ENCODE measurements around the gene DDX51.

Gene DDX51

DNA sequence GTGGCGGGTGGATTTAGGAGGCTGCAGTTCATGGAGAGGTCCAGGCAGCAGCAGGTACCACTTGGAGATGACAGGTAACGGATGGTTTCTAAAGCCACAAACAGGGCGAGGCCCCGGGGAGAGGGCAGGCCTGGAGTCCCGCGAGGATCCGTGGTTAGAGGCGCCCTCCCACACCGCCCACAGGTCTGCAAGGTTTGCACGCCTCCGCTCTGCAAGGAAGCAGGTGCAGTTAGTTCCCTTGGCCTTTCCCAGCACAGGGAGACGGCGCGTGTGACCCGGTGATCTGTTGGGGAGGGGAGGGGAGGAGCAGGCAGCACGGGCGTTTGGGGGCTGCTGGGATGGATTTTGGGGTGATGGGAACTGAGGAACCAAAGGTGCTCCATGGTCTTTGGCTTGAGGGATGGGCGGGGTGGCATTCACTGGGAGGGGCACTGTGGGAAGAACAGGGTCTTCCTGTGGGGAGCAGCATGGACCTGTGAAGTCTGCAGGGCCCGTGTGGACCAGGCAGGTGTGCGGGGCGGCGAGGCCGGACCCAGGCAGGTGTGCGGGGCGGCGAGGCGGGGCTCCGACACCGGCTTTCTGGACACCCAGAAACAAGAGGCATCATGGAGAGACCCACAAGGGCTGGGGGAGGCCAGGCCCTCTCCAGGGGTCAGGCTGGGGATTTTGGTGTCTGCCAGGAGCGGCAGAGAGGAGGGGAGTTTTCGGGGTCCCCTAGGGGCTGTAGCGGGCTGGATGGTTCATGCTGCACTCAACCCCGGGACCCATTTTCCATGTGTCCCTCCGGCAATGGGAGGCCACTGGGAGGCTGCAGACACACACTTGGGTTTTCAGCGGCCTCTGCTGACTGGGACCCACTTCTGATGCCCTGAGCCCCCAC is 29.3 kb upstream of the DDX51 start:
- WGBS (ENCODE audit: insufficient coverage) = 73% methylated on average over 17 of the region's 35 CpGs
- ChIA-PET CTCF (interaction anchor here (1.0 kb wide), 1 partner anchor 12 kb away, joined by 4 read pairs; no protein-coding TSS in a partner anchor), POLR2A (no interaction called here)
- H3K36me3 ChIP-seq (ENCODE audit: control insufficient read depth in 4 of 4, insufficient read depth in 4 of 4, low read length in 3 of 4) = no peaks in the 10 kb centered on the region
- peak in 2 of 3 donors; percentile 71 to 73 for DNase-seq
- peaks cover 0 to 31% (median 29%) of the 10 kb centered on the region in 4 experiments for H3K4me1 ChIP-seq (ENCODE audit: control extremely low read depth in 1 of 4, control insufficient read depth in 4 of 4, insufficient read depth in 4 of 4, low read length in 3 of 4)
- H3K27ac ChIP-seq (ENCODE audit: insufficient read depth in 1 of 2, low read depth in 1 of 2, low read length in 2 of 2, poor library complexity in 1 of 2, severe bottlenecking in 2 of 2) = no peak overlapping the region
- no peaks in the 10 kb centered on the region for H3K9me3 ChIP-seq (ENCODE audit: control extremely low read depth in 1 of 5, control insufficient read depth in 4 of 5, insufficient read depth in 2 of 5, low read depth in 1 of 5, low read length in 4 of 5)
- H3K27me3 ChIP-seq (replicated peaks in 2 of 5; ENCODE audit: control insufficient read depth in 4 of 5, insufficient read depth in 5 of 5, low read length in 4 of 5) = peaks cover 0 to 52% (median 4%) of the 10 kb centered on the region in 5 experiments
- no peak overlapping the region for H3K4me3 ChIP-seq (ENCODE audit: control insufficient read depth in 1 of 7, extremely low read depth in 1 of 7, insufficient read depth in 4 of 7, low read depth in 2 of 7, low read length in 6 of 7)

DNA sequence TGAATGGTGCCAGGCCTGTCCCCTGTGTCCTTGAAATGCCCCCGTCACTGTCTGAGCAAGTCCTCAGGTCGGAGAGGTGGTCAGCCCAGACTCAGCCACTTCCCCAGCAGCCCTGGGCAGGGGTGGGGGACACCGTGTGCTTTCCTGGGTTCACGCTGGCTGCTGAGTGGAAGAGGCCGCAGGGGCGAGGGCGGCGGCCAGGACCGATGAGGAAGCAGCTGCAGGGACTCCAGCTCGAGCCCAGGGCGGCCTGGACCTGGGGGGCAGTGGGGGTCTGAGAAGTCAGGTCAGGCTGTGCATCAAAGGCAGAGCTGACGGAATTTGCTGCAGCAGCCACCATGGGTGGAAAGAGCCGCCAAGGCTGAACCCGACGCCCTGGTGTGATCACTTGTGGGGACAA is 28.5 kb upstream of the DDX51 start:
- CTCF ChIA-PET = interaction anchor here (1.0 kb wide), 1 partner anchor 11 kb away, joined by 4 read pairs; no protein-coding TSS in a partner anchor
- POLR2A ChIA-PET = no interaction called here
- H3K9me3 ChIP-seq (ENCODE audit: control extremely low read depth in 1 of 5, control insufficient read depth in 4 of 5, insufficient read depth in 2 of 5, low read depth in 1 of 5, low read length in 4 of 5) = no peaks in the 10 kb centered on the region
- peaks cover 0 to 55% (median 4%) of the 10 kb centered on the region in 5 experiments for H3K27me3 ChIP-seq (replicated peaks in 2 of 5; ENCODE audit: control insufficient read depth in 4 of 5, insufficient read depth in 5 of 5, low read length in 4 of 5)
- DNase-seq = no peak
- H3K27ac ChIP-seq (ENCODE audit: insufficient read depth in 1 of 2, low read depth in 1 of 2, low read length in 2 of 2, poor library complexity in 1 of 2, severe bottlenecking in 2 of 2) = no peak overlapping the region
- H3K4me1 ChIP-seq (ENCODE audit: control extremely low read depth in 1 of 4, control insufficient read depth in 4 of 4, insufficient read depth in 4 of 4, low read length in 3 of 4) = peaks cover 0 to 31% (median 27%) of the 10 kb centered on the region in 4 experiments
- H3K36me3 ChIP-seq (ENCODE audit: control insufficient read depth in 4 of 4, insufficient read depth in 4 of 4, low read length in 3 of 4) = no peaks in the 10 kb centered on the region
- H3K4me3 ChIP-seq (ENCODE audit: control insufficient read depth in 1 of 7, extremely low read depth in 1 of 7, insufficient read depth in 4 of 7, low read depth in 2 of 7, low read length in 6 of 7) = no peak overlapping the region
- 54% methylated on average over 10 of the region's 15 CpGs for WGBS (ENCODE audit: insufficient coverage)

DNA sequence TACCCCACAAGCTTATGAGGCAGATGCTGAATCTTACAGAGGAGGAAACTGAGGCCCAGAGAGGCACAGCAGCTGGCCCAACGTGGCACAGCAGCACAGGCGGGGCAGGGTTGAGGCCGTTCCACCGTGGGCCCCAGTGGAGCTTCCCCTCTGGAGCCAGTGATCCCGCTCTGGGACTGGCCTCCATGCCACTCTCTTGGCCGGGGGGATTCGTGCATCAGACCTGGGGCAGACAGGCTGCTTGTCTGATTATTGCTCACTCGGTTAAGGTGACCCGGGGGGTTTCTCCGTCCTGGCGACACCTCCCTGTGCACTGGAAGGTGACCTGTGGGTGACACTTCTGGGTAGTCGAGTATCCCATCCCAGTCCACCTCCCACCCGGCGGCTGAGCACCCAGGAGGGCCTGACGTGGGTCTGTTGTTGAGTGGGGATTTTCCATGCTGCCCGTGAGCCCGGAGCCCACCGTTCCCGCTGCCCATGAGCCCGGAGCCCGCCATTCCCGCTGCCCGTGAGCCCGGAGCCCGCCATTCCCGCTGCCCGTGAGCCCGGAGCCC is 27.9 kb upstream of the DDX51 start:
- 97% methylated on average over 15 of the region's 28 CpGs for WGBS (ENCODE audit: insufficient coverage)
- Histone ChIP-seq H3K27ac (ENCODE audit: insufficient read depth in 1 of 2, low read depth in 1 of 2, low read length in 2 of 2, poor library complexity in 1 of 2, severe bottlenecking in 2 of 2) (no peak overlapping the region), H3K4me1 (ENCODE audit: control extremely low read depth in 1 of 4, control insufficient read depth in 4 of 4, insufficient read depth in 4 of 4, low read length in 3 of 4) (peaks cover 0 to 34% (median 27%) of the 10 kb centered on the region in 4 experiments), H3K9me3 (ENCODE audit: control extremely low read depth in 1 of 5, control insufficient read depth in 4 of 5, insufficient read depth in 2 of 5, low read depth in 1 of 5, low read length in 4 of 5) (no peaks in the 10 kb centered on the region), H3K4me3 (ENCODE audit: control insufficient read depth in 1 of 7, extremely low read depth in 1 of 7, insufficient read depth in 4 of 7, low read depth in 2 of 7, low read length in 6 of 7) (no peak overlapping the region), H3K36me3 (ENCODE audit: control insufficient read depth in 4 of 4, insufficient read depth in 4 of 4, low read length in 3 of 4) (no peaks in the 10 kb centered on the region), H3K27me3 (replicated peaks in 2 of 5; ENCODE audit: control insufficient read depth in 4 of 5, insufficient read depth in 5 of 5, low read length in 4 of 5) (peaks cover 0 to 54% (median 4%) of the 10 kb centered on the region in 5 experiments)
- POLR2A ChIA-PET = no interaction called here
- CTCF ChIA-PET = interaction anchor here (1.0 to 1.6 kb wide), 2 partner anchors 11 to 47 kb away, joined by 4 read pairs; no protein-coding TSS in a partner anchor
- DNase-seq = no peak

DNA sequence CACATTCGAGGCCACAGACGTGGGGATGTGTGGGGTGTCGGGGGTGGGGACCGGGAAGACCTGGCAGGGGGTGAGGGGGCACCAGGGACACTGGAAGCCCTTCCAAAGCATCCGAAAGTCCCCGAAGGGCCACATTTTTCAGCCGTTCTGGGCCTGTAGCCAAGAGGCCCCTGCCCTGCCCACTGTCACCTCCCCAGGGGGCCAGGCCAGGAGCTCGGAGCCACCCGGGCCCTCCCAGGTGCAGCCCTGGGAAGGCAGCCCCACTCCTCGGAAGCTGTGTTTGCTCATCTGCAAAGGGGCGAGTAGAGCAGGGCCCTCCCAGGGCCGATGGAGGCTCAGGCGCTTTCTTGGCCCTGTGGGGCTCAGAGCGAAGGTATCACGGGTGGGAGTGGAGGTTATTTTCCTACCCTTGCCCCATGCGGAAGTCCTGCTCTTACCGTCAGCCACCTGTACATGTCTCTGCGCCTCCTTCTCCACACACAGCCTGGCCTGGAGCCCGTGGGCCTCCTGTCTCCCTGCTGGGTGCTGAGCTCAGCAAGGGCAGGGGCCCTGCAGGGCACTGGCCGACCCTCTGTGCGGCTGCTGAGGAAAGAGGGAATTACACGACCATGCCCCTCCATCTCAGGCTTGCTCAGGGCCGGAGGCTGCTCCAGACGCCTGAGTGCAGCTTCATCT is 27.3 kb upstream of the DDX51 start:
- no peaks in the 10 kb centered on the region for H3K9me3 ChIP-seq (ENCODE audit: control extremely low read depth in 1 of 5, control insufficient read depth in 4 of 5, insufficient read depth in 2 of 5, low read depth in 1 of 5, low read length in 4 of 5)
- H3K27ac ChIP-seq (ENCODE audit: insufficient read depth in 1 of 2, low read depth in 1 of 2, low read length in 2 of 2, poor library complexity in 1 of 2, severe bottlenecking in 2 of 2) = no peak overlapping the region
- 98% methylated on average over 20 of the region's 24 CpGs for WGBS (ENCODE audit: insufficient coverage)
- ChIA-PET CTCF (interaction anchor here (1.6 kb wide), 1 partner anchor 48 kb away, joined by 4 read pairs; no protein-coding TSS in a partner anchor), POLR2A (no interaction called here)
- peaks cover 0 to 48% (median 4%) of the 10 kb centered on the region in 5 experiments for H3K27me3 ChIP-seq (replicated peaks in 2 of 5; ENCODE audit: control insufficient read depth in 4 of 5, insufficient read depth in 5 of 5, low read length in 4 of 5)
- no peak overlapping the region for H3K4me3 ChIP-seq (ENCODE audit: control insufficient read depth in 1 of 7, extremely low read depth in 1 of 7, insufficient read depth in 4 of 7, low read depth in 2 of 7, low read length in 6 of 7)
- H3K4me1 ChIP-seq (ENCODE audit: control extremely low read depth in 1 of 4, control insufficient read depth in 4 of 4, insufficient read depth in 4 of 4, low read length in 3 of 4) = peaks cover 0 to 34% (median 27%) of the 10 kb centered on the region in 4 experiments
- H3K36me3 ChIP-seq (ENCODE audit: control insufficient read depth in 4 of 4, insufficient read depth in 4 of 4, low read length in 3 of 4) = no peaks in the 10 kb centered on the region
- no peak for DNase-seq

DNA sequence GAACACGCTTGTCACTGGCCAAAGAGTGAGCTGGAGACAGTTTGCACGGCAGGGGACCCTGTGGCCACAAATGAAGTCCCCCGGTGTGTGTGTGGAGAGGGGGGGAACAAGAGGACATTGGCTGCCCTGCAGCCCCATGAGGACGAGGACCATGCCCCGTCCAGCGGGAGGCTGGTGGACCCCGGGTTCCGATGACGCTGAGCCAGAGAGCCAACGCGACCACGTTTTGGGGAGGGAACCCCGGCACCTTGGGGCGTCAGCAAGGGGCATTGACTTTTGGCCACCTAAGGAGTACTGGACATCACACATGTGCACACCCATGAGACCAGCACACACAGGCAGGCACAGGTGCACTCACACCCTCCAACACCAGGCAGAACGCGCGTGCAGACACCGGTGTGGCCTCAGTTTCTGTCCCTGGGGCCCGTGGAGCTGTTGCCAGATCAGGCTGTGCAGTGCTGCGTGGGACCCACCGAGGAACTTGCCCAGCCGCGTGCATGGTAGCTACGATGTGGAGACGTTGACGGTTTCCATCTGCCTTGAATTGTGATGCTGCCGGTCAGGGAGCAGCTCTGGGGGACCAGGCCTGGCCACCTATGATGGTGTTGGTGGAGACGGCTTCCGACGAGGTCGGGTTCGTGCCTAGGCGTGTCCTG is 26.6 kb upstream of the DDX51 start:
- H3K27ac ChIP-seq (ENCODE audit: insufficient read depth in 1 of 2, low read depth in 1 of 2, low read length in 2 of 2, poor library complexity in 1 of 2, severe bottlenecking in 2 of 2) = no peak overlapping the region
- H3K36me3 ChIP-seq (ENCODE audit: control insufficient read depth in 4 of 4, insufficient read depth in 4 of 4, low read length in 3 of 4) = no peaks in the 10 kb centered on the region
- no peak for DNase-seq
- CTCF ChIA-PET = interaction anchor here (1.6 kb wide), 1 partner anchor 49 kb away, joined by 4 read pairs; no protein-coding TSS in a partner anchor
- no peak overlapping the region for H3K4me3 ChIP-seq (ENCODE audit: control insufficient read depth in 1 of 7, extremely low read depth in 1 of 7, insufficient read depth in 4 of 7, low read depth in 2 of 7, low read length in 6 of 7)
- WGBS (ENCODE audit: insufficient coverage) = 92% methylated on average over 31 of the region's 33 CpGs
- peaks cover 0 to 43% (median 4%) of the 10 kb centered on the region in 5 experiments for H3K27me3 ChIP-seq (replicated peaks in 2 of 5; ENCODE audit: control insufficient read depth in 4 of 5, insufficient read depth in 5 of 5, low read length in 4 of 5)
- POLR2A ChIA-PET = no interaction called here
- peaks cover 0 to 34% (median 27%) of the 10 kb centered on the region in 4 experiments for H3K4me1 ChIP-seq (ENCODE audit: control extremely low read depth in 1 of 4, control insufficient read depth in 4 of 4, insufficient read depth in 4 of 4, low read length in 3 of 4)
- no peaks in the 10 kb centered on the region for H3K9me3 ChIP-seq (ENCODE audit: control extremely low read depth in 1 of 5, control insufficient read depth in 4 of 5, insufficient read depth in 2 of 5, low read depth in 1 of 5, low read length in 4 of 5)

DNA sequence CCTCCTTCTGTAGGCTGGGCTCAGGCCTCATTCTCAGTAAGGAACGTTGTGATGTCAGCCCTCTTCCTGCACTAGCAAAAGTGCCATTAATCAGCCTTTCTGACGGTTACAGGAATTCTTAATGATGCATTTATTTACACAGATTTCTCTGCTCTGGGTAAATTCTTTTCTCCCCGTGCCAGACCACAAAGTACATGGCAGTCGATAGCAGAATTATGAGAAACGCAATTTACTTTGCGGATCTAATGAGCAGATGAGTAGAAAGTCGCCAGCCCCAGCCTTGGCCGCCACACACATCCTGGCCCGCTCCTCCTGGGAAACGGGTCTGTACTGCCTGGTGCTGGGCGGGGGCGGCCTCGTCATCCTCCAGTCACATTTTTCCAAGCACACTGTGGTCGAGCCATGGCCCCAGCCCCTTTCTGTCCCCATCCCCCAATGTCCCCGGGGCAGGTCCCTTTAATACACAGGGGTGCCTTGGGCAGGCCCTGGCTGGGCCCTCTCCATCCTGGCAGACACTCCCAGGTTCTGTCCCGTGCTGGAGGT is 26.0 kb upstream of the DDX51 start:
- peaks cover 0 to 34% (median 27%) of the 10 kb centered on the region in 4 experiments for H3K4me1 ChIP-seq (ENCODE audit: control extremely low read depth in 1 of 4, control insufficient read depth in 4 of 4, insufficient read depth in 4 of 4, low read length in 3 of 4)
- 17% methylated on average over 12 of the region's 16 CpGs for WGBS (ENCODE audit: insufficient coverage)
- no peaks in the 10 kb centered on the region for H3K36me3 ChIP-seq (ENCODE audit: control insufficient read depth in 4 of 4, insufficient read depth in 4 of 4, low read length in 3 of 4)
- no peaks in the 10 kb centered on the region for H3K9me3 ChIP-seq (ENCODE audit: control extremely low read depth in 1 of 5, control insufficient read depth in 4 of 5, insufficient read depth in 2 of 5, low read depth in 1 of 5, low read length in 4 of 5)
- CTCF ChIA-PET = interaction anchor here (1.6 kb wide), 1 partner anchor 49 kb away, joined by 4 read pairs; no protein-coding TSS in a partner anchor
- peaks cover 0 to 41% (median 4%) of the 10 kb centered on the region in 5 experiments for H3K27me3 ChIP-seq (replicated peaks in 2 of 5; ENCODE audit: control insufficient read depth in 4 of 5, insufficient read depth in 5 of 5, low read length in 4 of 5)
- H3K4me3 ChIP-seq (ENCODE audit: control insufficient read depth in 1 of 7, extremely low read depth in 1 of 7, insufficient read depth in 4 of 7, low read depth in 2 of 7, low read length in 6 of 7) = no peak overlapping the region
- DNase-seq = peak in 2 of 3 donors; percentile 47 to 69
- H3K27ac ChIP-seq (ENCODE audit: insufficient read depth in 1 of 2, low read depth in 1 of 2, low read length in 2 of 2, poor library complexity in 1 of 2, severe bottlenecking in 2 of 2) = no peak overlapping the region
- POLR2A ChIA-PET = no interaction called here
